Measurements from ENCODE around the gene BAIAP2L2. TPM values are rescaled to one million over a fixed set of nuclear protein-coding genes. Genes with fewer than 3 reads are reported as not detected.
"Not testable (repeated sequence)": the region's sequence is repeated elsewhere in the genome, so short reads cannot be mapped to it uniquely, and the experiment has no call there.

Gene BAIAP2L2
- total and polyA plus RNA-seq, 2 experiments from 2014 or later = 3.9 to 5.6 TPM

- Histone ChIP-seq H3K4me2 (no peak overlapping the region), H2AFZ (no peak overlapping the region), H3F3A (replicated peaks; ENCODE audit: low read depth) (0 out of 2 replicates have a peak, but pooled peaks cover 3% of the 10 kb centered on the region), H3K9me2 (ENCODE audit: insufficient read depth) (no peaks in the 10 kb centered on the region), H3K27ac (ENCODE audit: low read depth) (no peak overlapping the region), H3K79me2 (replicated peaks; ENCODE audit: insufficient read depth) (no peaks in the 10 kb centered on the region), H3K4me1 (ENCODE audit: insufficient read depth) (peaks cover 15% of the 10 kb centered on the region; the same call in 1 of the 2 replicates), H3K27me3 (ENCODE audit: insufficient read depth) (no peaks in the 10 kb centered on the region), H4K20me1 (replicated peaks; ENCODE audit: insufficient read depth) (no peaks in the 10 kb centered on the region), H3K36me3 (ENCODE audit: insufficient read depth) (no peaks in the 10 kb centered on the region), H3K4me3 (no peak overlapping the region)
- H3K27me3 Mint-ChIP-seq (ENCODE audit: insufficient read depth, low read depth, poor library complexity) = peaks cover 20% of the 10 kb centered on the region
- H3K9me3 Mint-ChIP-seq = no peaks in the 10 kb centered on the region; the same call in 2 of the 3 replicates
- peaks cover 19% of the 10 kb centered on the region for H3K4me1 Mint-ChIP-seq
- DNase-seq (ENCODE audit: low spot score) = no peak
- no peak for ATAC-seq
- TF ChIP-seq CTCF (conservative IDR thresholded peaks at IDR 0.05; ENCODE audit: low read depth in 2 of 2) (no peak), CREB1 (CRISPR knock-in tag; IDR thresholded peaks at IDR 0.05; ENCODE audit: low read depth) (no peak), EZH2phosphoT487 (IDR thresholded peaks at IDR 0.05; ENCODE audit: unreplicated experiment) (no peak), STAT1 (IDR thresholded peaks at IDR 0.05; ENCODE audit: unreplicated experiment) (no peak), POLR2AphosphoS5 (IDR thresholded peaks at IDR 0.05; ENCODE audit: low read depth) (no peak), JUNB (IDR thresholded peaks at IDR 0.05; ENCODE audit: unreplicated experiment) (no peak)
- no peak overlapping the region for H3K27ac Mint-ChIP-seq
- no peaks in the 10 kb centered on the region; the same call in 2 of the 3 replicates for H3K36me3 Mint-ChIP-seq (ENCODE audit: low read depth)
- no peak overlapping the region for H3K4me3 Mint-ChIP-seq
These were observed 72.1 kb downstream of the BAIAP2L2 start for GRCh38 chr22:38038426-38038825.

GRCh38 chr22:38037367-38038150 lies 72.9 kb downstream of the BAIAP2L2 start:
- not testable (repeated sequence) for H3K9me3 Mint-ChIP-seq; H3K27ac Mint-ChIP-seq; H3F3A ChIP-seq (replicated peaks; ENCODE audit: low read depth); H3K36me3 Mint-ChIP-seq (ENCODE audit: low read depth); H3K27ac ChIP-seq (ENCODE audit: low read depth); H3K4me3 ChIP-seq; H4K20me1 ChIP-seq (replicated peaks; ENCODE audit: insufficient read depth); ATAC-seq; H3K4me2 ChIP-seq; H3K4me3 Mint-ChIP-seq; H3K79me2 ChIP-seq (replicated peaks; ENCODE audit: insufficient read depth); H3K9me2 ChIP-seq (ENCODE audit: insufficient read depth); H3K27me3 ChIP-seq (ENCODE audit: insufficient read depth); H3K36me3 ChIP-seq (ENCODE audit: insufficient read depth); DNase-seq (ENCODE audit: low spot score); H2AFZ ChIP-seq
- H3K4me1 Mint-ChIP-seq = peaks cover 19% of the 10 kb centered on the region
- H3K27me3 Mint-ChIP-seq (ENCODE audit: insufficient read depth, low read depth, poor library complexity) = peaks cover 19% of the 10 kb centered on the region
- H3K4me1 ChIP-seq (ENCODE audit: insufficient read depth) = peaks cover 17% of the 10 kb centered on the region; the same call in 1 of the 2 replicates

GRCh38 chr22:38036392-38037062 lies 74.0 kb downstream of the BAIAP2L2 start:
- no peak overlapping the region for H3K4me2 ChIP-seq
- no peaks in the 10 kb centered on the region; the same call in 2 of the 3 replicates for H3K9me3 Mint-ChIP-seq
- no peak for DNase-seq (ENCODE audit: low spot score)
- H3K4me1 Mint-ChIP-seq = peaks cover 19% of the 10 kb centered on the region
- ATAC-seq = no peak
- no peak overlapping the region for H3K4me3 ChIP-seq
- no peak overlapping the region for H3K27ac Mint-ChIP-seq
- H3K36me3 ChIP-seq (ENCODE audit: insufficient read depth) = no peaks in the 10 kb centered on the region
- peaks cover 17% of the 10 kb centered on the region; the same call in 1 of the 2 replicates for H3K4me1 ChIP-seq (ENCODE audit: insufficient read depth)
- no peaks in the 10 kb centered on the region for H3K27me3 ChIP-seq (ENCODE audit: insufficient read depth)
- no peaks in the 10 kb centered on the region for H4K20me1 ChIP-seq (replicated peaks; ENCODE audit: insufficient read depth)
- no peaks in the 10 kb centered on the region; the same call in 2 of the 3 replicates for H3K36me3 Mint-ChIP-seq (ENCODE audit: low read depth)
- no peak for TF ChIP-seq ZNF331 (CRISPR knock-in tag; IDR thresholded peaks at IDR 0.05; ENCODE audit: low read depth)
- no peaks in the 10 kb centered on the region for H3K9me2 ChIP-seq (ENCODE audit: insufficient read depth)
- H3K79me2 ChIP-seq (replicated peaks; ENCODE audit: insufficient read depth) = no peaks in the 10 kb centered on the region
- H2AFZ ChIP-seq = no peak overlapping the region; the same call in 1 of the 2 replicates
- H3K27me3 Mint-ChIP-seq (ENCODE audit: insufficient read depth, low read depth, poor library complexity) = peaks cover 25% of the 10 kb centered on the region
- no peak overlapping the region for H3K27ac ChIP-seq (ENCODE audit: low read depth)
- H3F3A ChIP-seq (replicated peaks; ENCODE audit: low read depth) = 0 out of 2 replicates have a peak, but pooled peaks cover 3% of the 10 kb centered on the region
- no peak overlapping the region; the same call in 2 of the 3 replicates for H3K4me3 Mint-ChIP-seq
